GM18909 (cell line): ENCODE measurements around the gene TMC3.

Experiments used
- ATAC-seq: cut with Tn5 transposase; IDR thresholded peaks from one replicate; pipeline ENCODE4 v1.9.1; 2021; ENCODE audit warnings: mild to moderate bottlenecking; ENCODE audit not compliant: unreplicated experiment, poor library complexity

The TMC3 gene

DNA sequence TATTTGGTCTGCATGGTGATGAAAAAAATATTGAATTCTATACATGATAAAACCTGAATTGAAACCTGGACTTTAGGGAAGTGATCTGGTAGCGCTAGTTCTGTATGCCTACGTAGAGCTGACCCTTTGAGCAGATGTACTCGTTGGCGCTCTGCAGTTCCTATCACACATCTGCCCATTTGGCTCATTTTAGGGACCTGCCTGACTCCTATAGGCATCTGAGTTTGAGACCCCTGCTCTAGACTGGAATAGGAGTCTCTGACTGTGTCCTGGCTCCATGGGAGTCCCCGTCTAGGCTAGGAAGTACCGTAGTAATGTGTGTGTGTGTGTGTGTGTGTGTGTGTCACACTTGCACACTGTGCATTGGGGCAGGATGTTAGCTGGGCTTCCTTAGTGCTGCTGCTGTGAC, 71.3 kb downstream of the TMC3 start:
- peak; percentile 23 for ATAC-seq

DNA sequence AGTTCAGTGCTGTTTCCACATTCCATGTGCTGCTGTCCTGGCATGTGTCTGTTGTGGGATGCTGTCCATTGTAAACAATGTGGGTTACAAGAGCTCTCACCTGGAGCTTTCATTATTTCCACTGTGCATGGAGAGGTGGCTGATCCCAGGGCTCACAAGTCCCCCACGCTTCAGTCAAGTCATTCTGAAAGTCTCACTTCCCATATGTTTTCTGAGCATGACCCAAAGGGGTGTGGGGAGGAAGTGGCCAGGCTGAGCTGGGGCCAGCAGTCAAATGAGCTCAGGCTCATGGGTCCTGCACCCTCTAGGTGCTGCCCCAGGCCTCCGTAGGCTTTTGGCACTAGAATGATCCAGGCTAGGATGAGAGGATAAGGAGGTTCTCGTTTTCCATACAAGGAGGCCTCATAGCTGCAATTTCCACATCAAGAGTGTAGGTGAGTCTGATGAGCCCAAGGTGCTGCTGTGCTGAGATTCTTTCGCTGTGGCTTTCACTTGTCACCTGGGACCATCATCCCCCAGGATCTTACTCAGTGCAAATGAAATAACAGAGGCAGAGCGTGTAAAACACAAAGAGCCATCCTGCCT, 72.1 kb downstream of the TMC3 start:
- peak; percentile 82 for ATAC-seq

DNA sequence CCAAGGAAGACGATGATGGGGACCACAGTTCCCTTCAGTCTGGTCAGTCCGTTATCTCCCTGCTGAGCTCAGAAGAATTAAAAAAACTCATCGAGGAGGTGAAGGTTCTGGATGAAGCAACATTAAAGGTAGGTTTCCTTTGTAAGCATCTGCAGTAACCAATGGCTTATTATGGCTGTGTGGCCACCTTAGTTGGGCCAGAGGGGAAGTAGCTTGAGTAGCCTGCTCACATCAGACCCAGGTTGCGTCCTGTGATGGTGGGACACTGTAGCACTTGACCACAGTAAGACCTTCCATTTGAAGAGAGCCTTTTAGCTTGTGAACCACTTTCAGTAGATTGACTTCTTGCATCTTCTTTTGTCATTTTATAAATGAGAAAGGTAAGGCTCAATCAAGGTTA, 72.6 kb downstream of the TMC3 start:
- ATAC-seq = no peak

DNA sequence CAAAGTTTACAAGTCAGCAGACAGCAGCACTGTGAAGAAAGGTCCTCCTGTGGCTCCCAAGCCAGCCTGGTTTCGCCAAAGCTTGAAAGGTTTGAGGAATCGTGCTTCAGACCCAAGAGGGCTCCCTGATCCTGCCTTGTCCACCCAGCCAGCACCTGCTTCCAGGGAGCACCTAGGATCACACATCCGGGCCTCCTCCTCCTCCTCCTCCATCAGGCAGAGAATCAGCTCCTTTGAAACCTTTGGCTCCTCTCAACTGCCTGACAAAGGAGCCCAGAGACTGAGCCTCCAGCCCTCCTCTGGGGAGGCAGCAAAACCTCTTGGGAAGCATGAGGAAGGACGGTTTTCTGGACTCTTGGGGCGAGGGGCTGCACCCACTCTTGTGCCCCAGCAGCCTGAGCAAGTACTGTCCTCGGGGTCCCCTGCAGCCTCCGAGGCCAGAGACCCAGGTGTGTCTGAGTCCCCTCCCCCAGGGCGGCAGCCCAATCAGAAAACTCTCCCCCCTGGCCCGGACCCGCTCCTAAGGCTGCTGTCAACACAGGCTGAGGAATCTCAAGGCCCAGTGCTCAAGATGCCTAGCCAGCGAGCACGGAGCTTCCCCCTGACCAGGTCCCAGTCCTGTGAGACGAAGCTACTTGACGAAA, 74.3 kb downstream of the TMC3 start:
- ATAC-seq = no peak

DNA sequence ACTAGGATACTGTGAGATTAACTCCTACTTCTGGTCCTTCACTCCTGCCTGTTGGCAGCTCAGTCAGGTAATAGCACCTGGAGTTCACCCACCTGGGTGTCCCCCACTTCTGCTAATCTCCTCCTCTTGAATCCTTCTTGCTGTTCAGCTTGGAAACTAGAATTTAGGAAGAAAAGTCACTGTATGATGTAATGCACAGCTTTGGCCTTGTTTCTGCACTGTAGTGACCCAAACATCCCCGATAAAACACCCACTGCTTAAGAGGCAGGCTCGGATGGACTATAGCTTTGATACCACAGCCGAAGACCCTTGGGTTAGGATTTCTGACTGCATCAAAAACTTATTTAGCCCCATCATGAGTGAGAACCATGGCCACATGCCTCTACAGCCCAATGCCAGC, 74.9 kb downstream of the TMC3 start:
- no peak for ATAC-seq

DNA sequence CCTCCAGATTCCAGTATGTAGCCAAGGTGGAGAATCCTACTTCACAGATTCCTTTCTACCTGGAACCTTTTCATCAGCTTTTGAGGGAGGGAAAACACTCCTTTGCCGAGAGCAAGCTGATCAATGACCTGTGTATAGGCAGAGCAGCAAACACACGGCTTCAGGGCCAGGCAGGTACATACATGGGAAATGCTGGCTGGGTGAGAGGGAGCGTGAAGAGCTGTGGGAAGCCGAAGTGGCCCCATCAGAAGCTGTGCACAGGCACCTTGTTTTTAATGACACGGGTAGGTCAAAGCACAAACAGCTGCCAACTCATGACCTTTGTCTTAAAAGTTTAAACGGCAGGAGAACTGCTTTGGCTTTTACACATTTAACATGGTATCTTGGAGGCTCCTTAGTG, 75.4 kb downstream of the TMC3 start:
- no peak for ATAC-seq

DNA sequence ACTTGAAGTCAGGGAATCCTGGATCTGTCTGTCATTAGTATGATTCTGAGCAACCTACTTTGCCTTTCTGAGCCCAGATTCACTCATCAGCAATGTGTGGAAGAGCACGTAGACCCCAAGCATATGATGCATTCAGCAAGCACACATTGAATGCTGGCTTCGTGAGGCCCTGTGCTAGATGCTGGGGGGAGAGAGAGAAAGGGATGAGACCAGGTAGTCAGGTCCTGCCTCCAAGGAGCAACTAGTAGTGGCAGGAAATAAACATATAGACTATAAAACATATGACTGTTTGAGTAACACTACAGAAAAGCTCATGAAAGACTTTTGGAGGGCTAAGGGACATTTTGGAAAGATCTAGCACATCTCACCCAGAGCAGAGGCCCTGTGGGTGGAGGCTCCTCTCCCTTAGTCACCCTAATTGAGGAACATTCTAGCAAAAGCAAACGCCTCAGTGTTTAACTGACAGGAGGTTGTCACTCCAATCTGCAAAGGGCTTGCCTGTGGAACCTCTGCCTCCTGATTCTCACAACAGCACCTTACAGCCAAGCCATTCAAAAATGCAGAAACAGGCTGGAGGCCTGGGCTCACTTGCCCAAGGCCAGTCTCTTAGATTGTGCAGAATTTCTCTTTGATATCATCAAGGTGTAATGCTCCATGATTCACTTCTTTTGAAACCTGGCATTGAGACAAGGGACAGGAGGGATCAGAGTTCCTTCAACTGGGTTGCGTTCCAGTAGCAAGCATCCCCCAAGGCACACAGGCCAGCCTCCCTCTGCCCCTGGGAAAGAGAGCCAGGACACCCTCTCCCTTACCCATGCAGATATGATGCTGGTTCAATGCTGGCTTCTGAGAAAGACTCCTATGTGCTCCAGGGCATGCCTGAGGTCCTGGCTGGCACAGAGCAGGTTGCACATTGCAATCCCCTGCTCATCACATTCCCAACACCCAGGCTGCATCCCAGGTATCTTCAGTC, 76.1 kb downstream of the TMC3 start:
- ATAC-seq = no peak

DNA sequence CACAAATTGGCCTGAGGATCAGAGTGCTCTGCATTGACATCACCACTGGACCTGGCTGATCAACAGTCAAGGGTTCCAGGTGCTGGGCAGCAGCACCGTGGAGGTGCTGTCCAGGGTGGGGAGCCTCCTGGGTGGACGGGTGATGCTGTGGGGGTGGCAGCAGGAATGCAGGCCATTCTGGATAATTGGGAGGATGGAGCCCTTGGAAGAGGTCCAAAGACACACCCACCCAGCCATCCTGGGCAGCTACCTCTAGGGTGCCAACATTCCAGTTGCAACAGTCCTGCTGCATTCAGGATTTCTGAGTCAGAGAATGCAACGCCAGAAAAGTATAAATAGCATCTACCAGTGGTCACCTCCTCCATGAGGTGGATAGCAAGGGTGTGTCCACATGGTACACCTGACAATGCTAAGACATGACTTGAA, 76.9 kb downstream of the TMC3 start:
- ATAC-seq = no peak

DNA sequence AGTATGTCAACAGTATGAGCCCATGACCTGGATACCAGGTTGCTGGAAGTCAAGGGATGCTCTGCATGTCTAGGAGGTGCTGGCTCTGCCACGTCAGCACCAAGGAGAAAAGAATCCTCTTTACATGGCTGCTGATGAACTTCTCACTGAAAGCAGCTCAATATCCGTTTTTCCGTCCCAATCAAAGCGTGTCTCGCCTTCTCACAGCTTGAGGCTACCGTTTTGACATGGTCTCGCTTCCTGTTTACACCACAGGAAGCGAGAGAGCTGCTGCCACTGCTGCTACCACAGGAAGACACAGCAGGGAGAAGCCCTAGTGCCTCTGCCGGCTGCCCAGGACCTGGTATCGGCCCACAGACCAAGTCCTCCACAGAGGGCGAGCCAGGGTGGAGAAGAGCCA, 77.3 kb downstream of the TMC3 start:
- peak; percentile 53 for ATAC-seq

DNA sequence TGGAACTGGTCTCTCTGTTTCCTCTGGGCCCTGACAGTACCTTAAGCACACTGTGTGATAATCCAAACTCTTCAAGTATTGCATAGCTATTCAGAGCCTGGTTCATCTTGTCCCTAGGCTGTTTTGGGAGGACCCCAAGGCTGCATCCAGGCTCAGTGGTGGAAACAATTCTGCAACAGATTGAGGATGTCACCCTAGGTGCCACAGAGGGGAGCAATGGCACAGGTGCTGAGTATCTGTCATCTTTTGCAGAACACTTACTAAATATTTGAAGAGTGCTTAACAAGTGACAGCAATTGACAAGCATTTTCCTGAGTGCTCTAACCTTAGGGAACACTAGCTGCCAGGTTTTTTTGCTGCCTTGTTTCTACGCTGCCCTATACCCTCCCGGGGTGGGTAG, 77.8 kb downstream of the TMC3 start:
- ATAC-seq = no peak

DNA sequence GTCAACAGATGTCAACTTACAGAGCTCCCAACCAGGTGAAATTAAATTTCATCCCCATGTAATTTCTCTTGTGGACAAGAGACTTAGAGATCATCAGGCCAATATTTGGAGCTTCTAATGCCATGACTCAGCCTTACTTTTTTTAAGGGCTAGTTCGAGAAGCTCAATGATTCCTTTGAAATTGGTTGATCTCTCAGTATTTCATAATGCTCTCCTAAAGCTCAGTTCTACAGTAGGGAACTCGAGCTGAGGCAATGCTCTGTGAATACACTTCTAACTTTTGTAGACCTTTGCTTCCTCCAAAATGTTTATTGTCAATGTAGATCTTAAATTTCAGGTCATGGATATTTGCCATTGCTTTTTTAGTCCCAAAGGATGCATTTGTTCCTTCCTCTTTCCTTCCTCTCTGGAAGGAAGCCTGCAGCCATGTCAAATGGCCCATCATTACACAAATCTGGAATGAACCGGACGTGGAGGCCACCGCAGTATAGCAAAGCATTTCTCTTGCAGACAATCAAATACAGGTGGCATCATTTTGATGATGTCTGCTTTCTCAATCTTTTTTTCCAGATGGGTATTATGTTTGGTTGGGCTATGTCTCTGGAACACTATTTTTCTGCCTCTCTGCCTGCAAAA, 78.4 kb downstream of the TMC3 start:
- no peak for ATAC-seq

DNA sequence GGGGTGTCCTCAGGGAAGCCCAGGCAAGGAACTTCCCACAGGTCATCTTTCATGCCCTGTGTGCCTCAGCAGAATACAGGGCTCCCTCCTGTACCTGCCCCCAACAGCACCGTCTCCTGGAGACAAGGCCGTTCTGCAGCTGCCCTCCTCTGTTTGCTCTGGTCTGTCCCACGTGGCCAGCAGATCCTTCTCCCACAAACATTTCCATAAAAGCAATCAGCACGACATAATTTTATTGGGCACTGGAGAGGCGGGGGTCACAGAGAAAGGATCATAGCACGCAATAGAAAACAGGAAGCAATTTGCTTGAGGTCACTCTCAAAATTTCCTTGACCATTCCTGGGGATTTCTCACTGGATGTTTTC, 79.5 kb downstream of the TMC3 start:
- peak; percentile 11 for ATAC-seq

DNA sequence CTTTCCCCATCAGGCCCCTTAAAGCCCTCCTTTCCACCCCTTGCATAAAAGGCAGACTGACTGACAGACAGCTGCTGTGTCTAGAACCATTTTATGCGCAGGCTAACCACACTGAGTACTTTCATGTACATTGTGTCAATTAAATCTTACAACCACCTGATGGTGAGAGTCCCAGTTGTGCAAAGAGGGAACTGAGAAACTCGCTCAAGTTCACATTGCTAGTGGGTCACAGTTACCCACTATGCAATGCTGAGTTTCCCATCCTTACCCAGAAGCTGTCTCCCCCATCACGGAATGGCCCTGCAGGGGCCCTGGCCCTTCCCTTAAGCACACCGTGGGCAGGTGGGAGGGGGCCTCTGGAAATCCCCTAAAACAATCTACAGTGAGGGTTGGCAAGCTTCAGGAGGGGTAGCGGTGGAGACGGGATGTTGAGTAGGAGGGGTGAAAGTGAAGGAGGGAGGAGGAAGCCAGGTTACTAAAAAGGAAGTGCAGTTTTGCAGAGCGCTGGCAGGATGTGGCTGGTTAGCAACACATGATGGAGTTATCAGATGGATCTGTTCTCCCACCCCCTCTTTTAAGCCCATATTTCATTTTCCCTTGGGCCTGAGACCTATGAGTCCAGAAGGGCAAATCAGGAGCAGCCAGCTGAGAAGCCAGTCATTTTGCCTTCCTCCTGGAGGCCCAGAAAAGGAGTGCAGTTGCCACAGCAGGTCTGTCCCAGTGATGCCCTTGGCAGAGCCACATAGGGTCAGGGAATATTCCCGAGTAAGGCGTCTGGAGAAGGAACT, 80.1 kb downstream of the TMC3 start:
- peak; percentile 69 for ATAC-seq

DNA sequence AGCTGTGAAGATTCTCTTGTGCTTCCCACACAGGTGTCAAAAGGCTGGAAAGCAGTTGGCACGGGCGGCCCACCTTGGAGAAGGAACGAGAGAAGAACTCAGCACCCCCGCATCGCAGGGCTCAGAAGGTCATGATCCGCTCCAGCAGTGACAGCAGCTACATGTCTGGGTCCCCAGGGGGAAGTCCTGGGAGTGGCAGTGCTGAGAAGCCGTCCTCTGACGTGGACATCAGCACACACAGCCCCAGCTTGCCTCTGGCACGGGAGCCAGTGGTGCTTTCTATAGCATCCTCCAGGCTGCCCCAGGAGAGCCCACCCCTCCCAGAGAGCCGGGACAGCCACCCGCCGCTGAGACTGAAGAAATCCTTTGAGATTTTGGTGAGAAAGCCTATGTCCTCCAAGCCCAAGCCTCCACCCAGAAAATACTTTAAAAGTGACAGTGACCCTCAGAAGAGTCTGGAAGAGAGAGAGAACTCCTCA, 81.5 kb downstream of the TMC3 start:
- ATAC-seq = peak; percentile 43

DNA sequence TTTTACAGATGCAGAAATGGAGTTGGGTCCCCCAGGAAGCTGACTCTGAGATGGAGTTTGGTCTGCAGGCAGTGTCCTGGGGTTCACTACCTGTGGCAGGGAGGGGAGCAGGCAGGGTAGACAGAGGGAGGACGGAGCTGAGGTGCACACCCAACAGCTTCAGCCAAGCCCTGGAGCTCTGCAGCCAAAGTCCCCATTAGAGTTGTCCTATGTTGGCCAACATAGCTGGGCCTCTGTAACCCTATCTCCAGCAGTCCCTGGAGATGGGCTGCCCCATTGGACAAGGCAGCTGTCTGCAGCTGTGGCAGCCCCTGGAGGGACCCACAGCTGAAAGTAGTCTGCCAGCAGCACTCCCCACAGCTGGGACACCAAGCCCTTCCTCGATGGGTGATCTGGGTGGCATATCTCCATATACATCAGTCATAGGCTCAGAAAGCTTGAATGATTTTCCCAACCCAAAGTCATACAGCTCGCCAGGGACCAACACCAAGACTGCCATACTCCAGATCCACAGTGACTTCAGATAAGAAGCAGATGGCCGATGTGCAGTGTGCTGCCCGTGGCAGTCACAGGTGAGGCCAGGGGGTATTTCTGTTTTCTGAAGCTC, 82.0 kb downstream of the TMC3 start:
- ATAC-seq = no peak

DNA sequence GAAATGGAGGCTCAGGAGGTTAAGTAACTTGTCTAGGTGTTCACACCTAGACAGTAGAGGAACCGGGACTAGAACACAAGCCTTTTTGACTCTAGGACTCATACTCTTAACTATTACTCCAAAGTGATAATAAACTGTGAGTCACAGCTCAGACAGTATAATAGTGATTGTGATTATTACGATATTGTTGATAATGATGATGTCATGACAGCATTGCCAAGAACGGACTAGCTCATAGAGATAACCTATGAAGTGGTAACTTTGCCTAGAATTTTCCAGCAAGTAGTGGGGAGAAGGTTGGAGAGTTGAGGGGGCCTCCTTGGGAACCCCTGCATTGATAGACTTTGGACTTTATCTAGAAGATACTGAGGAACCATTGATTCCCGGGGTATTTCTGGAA, 84.1 kb downstream of the TMC3 start:
- ATAC-seq = no peak

DNA sequence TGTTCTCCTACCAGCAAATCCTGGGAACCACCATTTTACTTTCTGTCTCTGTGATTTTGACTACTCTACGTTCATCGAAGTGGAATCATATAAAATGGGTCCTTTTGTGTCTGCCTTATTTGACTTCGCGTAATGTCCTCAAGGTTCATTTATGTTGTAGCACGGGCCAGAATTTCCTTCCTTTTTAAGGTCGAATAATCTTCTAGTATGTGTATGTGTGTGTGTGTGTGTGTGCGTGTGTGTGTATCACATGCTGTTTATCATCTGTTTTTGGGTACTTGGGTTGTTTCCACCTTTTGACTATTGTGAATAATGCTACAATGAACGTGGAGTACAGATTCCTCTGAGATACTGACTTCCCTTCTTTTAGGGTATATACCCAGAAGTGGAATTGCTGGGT, 85.4 kb downstream of the TMC3 start:
- ATAC-seq = no peak

DNA sequence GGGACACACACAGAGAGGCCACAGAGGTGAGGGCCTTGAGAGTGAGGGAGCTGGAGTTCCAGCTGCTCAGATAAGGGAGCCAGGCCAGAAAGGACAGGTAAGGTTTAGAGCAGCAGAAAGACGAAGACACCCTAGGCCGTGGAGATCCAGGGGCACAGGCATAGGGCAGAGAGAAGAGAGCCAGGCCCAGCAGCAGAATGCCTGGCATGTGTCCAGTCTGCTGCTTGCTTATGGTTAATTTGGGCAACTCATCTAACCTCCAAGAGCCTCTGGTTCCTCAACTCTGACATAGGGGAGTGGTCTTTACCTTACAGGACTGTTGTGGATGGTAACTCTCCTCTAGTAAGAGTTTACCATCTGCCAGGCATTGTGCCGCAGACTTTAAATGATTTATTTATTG, 86.0 kb downstream of the TMC3 start:
- ATAC-seq = no peak

DNA sequence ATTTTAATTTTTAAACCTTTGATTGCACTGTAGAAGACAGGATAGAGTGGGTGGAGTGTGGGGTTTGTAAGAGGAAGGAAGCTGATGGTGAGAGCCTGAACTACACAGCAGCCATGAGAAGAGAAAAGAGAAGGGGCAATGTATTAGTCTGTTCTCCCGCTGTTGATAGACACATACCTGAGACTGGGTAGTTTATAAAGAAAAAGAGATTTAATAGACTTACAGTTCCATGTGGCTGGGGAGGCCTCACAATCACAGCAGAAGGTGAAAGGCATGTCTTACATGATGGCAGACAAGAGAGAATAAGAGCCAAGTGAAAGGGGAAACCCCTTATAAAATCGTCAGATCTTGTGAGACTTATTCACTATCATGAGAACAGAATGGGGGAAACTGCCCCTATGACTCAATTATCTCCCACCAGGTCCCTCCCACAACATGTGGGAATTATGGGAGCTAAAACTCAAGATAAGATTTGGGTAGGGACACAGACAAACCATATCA, 87.3 kb downstream of the TMC3 start:
- no peak for ATAC-seq
